NCI-H128 (cell line): ENCODE measurements around the gene WDR55.
"Not testable (repeated sequence)": the region's sequence is repeated elsewhere in the genome, so short reads cannot be mapped to it uniquely, and the experiment has no call there.

Source experiments
- DNase-seq: peaks from one replicate; lab custom pipeline; 2025; ENCODE audit not compliant: unreplicated experiment; lab: John Stamatoyannopoulos, UW

The WDR55 gene

GRCh38 chr5:140707812-140708211 is 43.1 kb downstream of the WDR55 start:
- no peak for DNase-seq

GRCh38 chr5:140708787-140709186 is 44.1 kb downstream of the WDR55 start:
- DNase-seq: not testable (repeated sequence)

- peak; percentile 26 for DNase-seq
Measured at GRCh38 chr5:140710899-140711552, 46.3 kb downstream of the WDR55 start.

DNA sequence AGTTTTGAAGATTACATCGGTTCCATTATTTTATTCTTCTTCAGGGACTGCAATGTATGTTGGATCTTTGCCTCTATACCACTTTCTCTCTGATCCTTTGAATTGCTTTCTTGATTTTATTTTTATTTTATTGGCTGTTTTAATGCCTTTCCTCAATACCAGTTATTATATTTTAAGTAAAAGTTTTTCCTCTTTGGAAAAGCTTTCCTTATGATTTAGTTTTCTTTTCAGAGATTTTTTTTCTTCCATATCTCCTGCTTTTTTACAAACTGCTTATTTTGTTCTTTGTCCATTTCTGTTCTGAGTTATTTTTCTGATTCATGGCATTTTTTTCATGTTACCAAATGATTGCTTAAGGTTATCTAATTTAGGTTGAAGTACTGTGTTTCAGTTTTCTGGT is 47.1 kb downstream of the WDR55 start:
- no peak for DNase-seq

DNA sequence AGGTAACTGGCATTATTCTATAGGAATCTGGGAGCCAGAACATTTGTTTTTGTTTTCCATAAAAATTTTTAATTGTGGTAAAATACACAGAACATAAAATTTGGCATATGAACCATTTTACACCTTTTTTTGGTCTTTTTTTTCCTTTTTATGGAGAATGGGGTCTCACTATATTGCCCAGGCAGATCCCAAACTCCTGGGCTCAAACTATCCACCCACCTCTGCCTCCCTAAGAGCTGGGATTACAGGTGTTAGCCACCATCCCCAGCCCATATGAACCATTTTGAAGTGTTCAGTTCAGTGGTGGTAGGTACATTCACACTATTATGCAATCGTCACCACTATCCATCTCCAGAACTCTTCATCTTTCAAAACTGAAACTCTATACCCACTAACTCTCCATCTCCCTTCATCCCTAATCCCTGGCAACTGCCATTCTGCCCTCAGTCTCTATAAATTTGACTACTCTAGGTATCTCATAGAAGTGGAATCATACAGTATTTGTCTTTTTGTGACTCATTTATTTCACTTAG is 48.9 kb downstream of the WDR55 start:
- no peak for DNase-seq

DNA sequence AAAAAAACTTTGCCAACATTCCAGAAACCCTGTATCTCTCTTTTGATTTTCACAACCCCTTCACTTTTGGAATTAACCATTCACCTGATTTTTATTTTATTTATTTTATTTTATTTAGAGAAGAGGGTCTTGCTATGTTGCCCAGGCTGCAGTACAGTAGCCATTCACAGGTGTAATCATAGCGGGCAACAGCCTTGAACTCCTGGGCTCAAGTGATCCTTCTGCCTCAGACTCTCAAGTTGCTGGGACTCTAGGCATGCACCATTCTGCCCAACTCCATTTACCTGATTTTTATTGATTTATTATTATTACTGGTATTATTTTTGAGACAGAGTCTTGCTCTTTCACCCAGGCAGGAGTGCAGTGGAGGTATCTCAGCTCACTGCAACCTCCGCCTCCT is 51.5 kb downstream of the WDR55 start:
- DNase-seq: not testable (repeated sequence)

DNA sequence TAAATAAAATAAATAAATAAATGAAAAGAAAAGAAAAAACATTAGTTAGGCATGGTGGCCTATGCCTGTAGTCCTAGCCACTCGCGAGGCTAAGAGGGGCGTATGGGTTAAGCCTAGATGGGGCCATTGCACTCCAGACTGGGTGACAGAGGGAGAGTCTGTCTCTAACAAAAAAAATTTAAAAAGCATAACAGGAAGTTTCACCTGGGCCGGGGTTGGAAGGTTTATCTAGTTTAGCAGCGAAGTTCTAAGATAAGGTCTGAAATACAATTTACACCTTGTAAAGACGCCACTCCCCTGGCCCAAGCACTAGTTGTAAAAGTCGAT is 53.5 kb downstream of the WDR55 start:
- DNase-seq: no peak

DNA sequence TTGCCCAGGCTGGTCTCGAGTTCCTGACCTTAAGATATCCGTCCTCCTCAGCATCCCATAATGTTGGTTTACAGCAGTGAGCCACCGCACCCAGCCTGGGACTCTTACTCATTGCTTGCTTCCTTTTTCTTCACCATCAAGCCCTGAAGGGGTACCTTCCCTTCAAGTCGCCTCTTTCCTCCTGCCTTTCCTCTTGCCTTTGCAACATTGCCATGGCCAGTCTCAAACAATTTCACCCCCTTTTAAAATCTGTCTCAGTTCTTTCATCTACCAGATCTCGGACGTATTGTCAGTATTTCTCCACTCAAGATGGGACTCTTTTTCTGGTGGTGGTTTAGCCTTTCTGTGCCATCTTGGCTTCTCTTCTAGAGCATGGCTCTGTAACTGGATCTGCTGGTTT is 56.0 kb downstream of the WDR55 start:
- DNase-seq: not testable (repeated sequence)

DNA sequence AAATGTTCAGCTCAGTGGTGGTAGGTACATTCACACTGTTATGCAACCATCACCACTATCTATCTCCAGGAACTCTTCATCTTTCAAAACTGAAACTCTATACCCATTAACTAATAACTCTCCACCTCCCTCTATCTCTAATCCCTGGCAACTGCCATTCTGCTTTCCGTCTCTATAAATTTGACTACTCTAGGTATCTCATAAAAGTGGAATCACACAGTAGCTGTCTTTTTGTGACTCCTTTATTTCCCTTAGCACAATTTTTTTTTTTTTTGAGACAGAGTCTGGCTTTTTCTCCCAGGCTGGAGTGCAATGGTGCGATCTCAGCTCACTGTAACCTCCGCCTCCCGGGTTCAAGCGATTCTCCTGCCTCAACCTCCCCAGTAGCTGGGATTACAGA is 56.7 kb downstream of the WDR55 start:
- not testable (repeated sequence) for DNase-seq
